GM19240 (cell line): ENCODE measurements around the gene TMEM8B.

ENCODE experiments used
- DNase-seq: peaks from one replicate; pipeline ENCODE4 v3.0.0; 2011; ENCODE audit warnings: low spot score; ENCODE audit not compliant: insufficient read length

Gene TMEM8B

GRCh38 chr9:35810122-35810521 lies 18.9 kb upstream of the TMEM8B start:
- DNase-seq: no peak

GRCh38 chr9:35811381-35812024 lies 17.5 kb upstream of the TMEM8B start:
- no peak for DNase-seq

DNA sequence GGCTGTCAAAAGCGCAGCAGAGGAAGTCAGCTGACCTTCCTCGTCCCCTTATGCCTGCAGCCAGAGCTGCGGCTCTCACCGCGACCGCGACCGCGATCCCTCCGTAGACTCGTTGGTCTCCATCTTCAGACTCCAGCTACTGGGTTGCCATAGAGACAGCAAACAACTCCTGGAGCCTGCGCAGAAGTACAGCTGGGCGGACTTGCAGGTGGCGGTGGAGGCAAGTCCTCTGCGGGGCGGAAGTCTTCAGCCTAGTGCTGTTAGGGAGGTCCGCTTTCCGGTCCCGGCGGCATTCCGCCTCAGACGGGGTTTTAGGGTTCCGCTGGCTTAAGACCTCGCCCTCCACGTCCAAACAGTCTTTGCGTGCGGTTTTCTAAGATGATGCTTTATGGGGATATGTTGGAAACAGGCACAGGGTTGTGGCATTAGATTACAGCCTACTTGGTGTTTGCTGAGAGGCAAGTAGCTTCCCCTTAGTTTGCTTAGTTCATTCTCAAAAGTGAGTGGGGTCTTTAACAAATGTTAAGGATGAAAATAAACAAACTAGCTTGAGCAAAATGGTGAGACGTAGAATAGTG lies 16.9 kb upstream of the TMEM8B start, which contains the start of gene SPAG8:
Gene SPAG8, minus strand, starts transcription at position 238 of the 578 bp plus-strand sequence. Its CDS starts 115 bp downstream, at position 123.
- peak; percentile 97 for DNase-seq

DNA sequence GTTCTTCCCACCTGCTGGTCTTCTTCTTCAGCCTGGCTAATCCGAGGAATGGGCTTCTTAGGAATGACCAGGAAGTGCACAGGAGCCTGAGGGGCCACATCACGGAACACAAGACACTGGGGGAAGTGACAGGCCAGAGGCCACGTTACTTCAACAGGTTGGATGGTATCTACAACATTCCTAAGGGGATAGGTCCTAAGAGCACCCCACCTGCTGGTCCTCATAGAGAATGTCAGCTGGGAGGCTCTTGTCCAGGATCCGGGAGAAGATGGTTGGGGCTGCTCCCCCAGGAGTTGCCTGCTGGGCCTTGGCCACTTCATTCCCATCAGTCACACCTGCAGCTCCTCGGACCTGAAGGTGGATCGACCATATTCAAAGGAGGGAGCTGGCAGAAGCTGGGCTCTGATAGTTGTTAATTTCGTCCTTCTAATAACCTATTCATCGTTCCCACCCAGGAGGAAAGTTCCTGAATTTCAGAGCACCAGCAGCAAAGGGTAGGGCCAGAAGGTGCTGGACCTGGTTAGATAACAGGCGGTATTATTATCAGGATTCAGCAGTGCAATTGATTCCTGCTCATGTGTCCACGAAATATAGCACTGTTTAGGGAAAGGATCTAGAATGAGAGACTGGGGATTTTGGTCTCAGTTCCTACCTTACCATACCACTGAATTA lies 15.5 kb upstream of the TMEM8B start:
- no peak for DNase-seq

GRCh38 chr9:35814106-35814840 lies 14.8 kb upstream of the TMEM8B start:
- DNase-seq: no peak

- DNase-seq: peak; percentile 98
These were observed 14.0 kb upstream of the TMEM8B start, which contains the start of gene HINT2 for GRCh38 chr9:35814841-35815543. Gene HINT2, minus strand, starts transcription at chr9:35815042. Its CDS starts 63 bp downstream, at chr9:35814979.

GRCh38 chr9:35816708-35817107 lies 12.3 kb upstream of the TMEM8B start:
- DNase-seq: no peak

DNA sequence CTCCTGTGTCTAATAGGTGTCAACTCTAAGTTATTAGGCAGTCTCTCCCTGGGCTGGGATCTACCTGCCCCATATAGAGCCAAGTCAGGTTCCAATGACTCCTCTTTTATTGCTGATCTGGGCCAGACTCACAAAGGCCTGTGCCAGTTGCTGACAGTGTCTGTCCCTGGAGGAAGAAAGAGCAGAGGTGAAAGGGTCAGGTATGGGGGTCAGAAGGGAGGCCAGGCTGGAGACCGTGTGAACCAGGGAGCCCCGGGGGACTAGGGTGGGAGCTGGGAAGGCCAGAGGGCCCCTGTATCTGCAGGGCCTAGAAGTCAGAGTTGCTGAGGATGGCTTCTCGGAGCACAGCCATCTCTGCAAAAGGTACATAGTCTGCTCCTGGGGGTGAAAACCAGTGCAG lies 10.7 kb upstream of the TMEM8B start:
- DNase-seq: no peak

- no peak for DNase-seq
These were observed 9.0 kb upstream of the TMEM8B start for GRCh38 chr9:35820076-35820475.

- DNase-seq: no peak
These were observed 6.1 kb upstream of the TMEM8B start for GRCh38 chr9:35822926-35823325.

- DNase-seq: peak; percentile 56
These were observed 2.8 kb upstream of the TMEM8B start for GRCh38 chr9:35826071-35826701.

GRCh38 chr9:35827486-35827885 lies 1.5 kb upstream of the TMEM8B start:
- DNase-seq: no peak

GRCh38 chr9:35828716-35829083 lies 328 bp upstream of the TMEM8B start, which contains the start of gene FAM221B:
Gene FAM221B, minus strand, starts transcription at chr9:35828732. Its CDS starts 2,571 bp downstream, at chr9:35826161.
- no peak for DNase-seq

- no peak for DNase-seq
These were observed 702 bp downstream of the TMEM8B start for GRCh38 chr9:35829764-35830096.

GRCh38 chr9:35831040-35831439 lies 2.0 kb downstream of the TMEM8B start:
- no peak for DNase-seq

- DNase-seq: no peak
These were observed 3.8 kb downstream of the TMEM8B start for GRCh38 chr9:35832814-35833213.

DNA sequence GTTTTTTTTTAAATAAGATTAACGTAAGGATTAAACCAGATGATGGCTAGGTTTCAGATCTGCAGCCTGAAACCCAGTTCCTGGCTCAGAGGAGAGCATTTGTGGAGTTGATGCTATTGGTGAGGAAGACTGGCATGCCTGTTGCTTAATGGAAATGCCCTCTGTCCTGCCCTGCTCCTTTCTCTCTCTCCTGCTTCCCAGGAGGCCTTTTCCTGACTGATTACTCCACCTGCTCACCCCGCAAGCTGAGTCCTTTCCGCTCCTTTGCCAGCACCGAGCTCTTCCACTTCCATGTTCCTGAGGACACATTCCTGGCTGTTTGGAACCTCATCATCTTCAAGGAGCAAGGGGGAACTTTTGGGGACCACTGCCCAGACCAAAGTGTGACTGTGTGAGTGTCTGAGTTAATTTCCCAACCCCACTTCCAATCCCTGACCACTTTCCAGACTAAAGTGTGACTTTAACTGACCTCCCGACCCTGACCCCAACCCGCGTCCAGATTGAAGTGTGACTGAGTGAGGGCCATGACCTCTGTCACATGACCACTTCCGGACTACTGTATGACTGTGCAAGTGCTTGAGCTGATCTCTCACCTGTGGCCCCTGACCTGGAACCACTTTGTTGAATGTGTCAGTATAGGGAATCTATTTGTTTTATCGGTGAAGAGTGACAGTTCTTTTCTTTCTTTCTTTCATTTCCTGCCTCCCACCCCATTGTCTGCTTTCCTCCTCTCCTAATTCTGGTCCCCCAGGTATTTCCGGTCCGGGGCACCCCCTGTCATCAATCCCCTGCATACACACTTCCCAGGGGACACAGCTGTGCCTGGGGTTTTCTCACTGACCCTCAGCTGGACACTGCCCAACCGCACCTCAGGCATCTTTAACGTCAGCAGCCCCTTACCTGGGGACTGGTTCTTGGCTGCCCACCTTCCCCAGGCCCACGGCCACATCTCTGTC lies 5.5 kb downstream of the TMEM8B start:
- DNase-seq: no peak

DNA sequence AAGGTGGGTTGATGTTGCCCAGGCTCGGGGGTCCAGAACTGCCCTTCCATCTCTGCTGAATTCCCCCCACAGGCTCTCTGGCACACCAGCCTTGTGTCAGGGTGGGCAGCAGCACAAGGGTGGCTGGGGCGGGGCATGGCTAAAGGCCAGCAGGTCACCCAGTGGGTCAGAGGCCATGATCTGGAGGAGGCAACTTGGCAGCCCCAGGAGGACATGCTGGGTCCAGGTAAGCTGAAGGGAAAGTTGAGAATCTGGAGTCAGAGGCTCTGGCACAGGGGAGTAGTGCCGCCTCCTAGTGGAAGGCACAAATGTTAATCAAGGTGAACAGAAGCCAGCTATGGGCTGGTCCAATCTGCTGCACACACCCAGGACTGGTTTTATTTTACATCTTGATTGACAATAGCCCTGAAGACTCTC lies 6.2 kb downstream of the TMEM8B start:
- DNase-seq: no peak

DNA sequence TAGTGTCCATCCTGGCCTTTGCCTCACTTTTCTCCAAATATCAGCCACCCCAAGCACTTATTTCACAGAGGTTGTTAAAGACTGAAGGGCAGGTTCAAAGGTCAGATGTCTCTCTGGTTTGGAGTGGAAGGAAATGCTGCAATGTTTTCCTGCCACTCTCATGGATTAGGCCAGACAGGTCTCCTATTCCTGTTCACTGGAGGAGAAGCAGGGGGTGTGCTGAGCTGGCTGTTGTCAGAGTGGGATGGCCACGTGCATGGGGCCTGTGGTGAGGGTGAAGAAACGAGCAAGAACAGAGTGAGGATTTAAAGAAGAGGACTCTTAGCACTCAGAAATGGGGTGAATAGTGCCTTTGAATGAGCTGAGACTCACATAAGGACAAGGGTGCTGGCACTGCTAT lies 6.7 kb downstream of the TMEM8B start:
- DNase-seq: no peak

DNA sequence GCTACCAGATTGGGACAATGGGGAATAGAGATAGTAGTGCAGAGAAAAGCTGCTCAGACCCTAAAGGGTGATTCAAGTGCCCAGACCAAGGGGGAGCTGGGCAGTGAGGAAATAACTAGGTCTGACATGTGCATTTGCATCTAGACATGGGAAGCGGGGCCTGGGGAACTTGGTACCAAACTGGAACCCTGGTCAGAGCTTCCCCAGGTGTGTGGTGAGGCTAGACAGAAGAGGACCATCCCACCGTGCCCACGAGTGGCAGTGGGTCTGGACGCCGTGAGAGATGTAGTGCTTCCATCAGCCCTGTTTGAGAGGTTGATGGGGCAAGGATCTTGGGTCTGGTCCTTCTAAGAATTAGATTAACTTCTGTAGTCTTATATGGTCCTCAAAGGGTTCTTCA lies 7.6 kb downstream of the TMEM8B start:
- DNase-seq: no peak
